Osteoblast (primary cell): ENCODE data around the gene TRIP11. TPM values are rescaled to one million over a fixed set of nuclear protein-coding genes. Genes with fewer than 3 reads are reported as not detected.

Source experiments
- DNase-seq: peaks from one replicate; pipeline ENCODE4 v3.0.0; 2011; ENCODE audit warnings: low spot score, mixed read lengths; ENCODE audit not compliant: insufficient read length; ENCODE audit errors: missing footprints
- H2AFZ ChIP-seq: 2 replicates; pipeline ENCODE4 v1.6.0; 2011; ENCODE audit warnings: mild to moderate bottlenecking, low read length
- H3K27ac ChIP-seq: 2 replicates; pipeline ENCODE4 v1.5.1; 2011; ENCODE audit warnings: mild to moderate bottlenecking, low read depth, low read length, moderate library complexity
- H3K27me3 ChIP-seq: 2 replicates; pipeline ENCODE4 v1.6.0; 2012; ENCODE audit warnings: mild to moderate bottlenecking, control low read depth, inconsistent platforms, low read length, moderate library complexity; ENCODE audit not compliant: insufficient read depth
- H3K36me3 ChIP-seq: 2 replicates; pipeline ENCODE4 v1.5.1; 2011; ENCODE audit warnings: mild to moderate bottlenecking, low read length, control low read depth, moderate library complexity; ENCODE audit not compliant: insufficient read depth
- H3K4me1 ChIP-seq: 2 replicates; pipeline ENCODE4 v1.5.1; 2011; ENCODE audit warnings: mild to moderate bottlenecking, low read length, control low read depth, moderate library complexity; ENCODE audit not compliant: insufficient read depth
- H3K4me2 ChIP-seq: 2 replicates; pipeline ENCODE4 v1.6.0; 2011; ENCODE audit warnings: mild to moderate bottlenecking, low read length; ENCODE audit not compliant: insufficient read depth
- H3K4me3 ChIP-seq: fragments of 200-600 bp; sonication (generic); 3 replicates; pipeline ENCODE4 v1.5.1; 2012; ENCODE audit warnings: mild to moderate bottlenecking, low read length, inconsistent platforms; ENCODE audit not compliant: insufficient read depth
- H3K79me2 ChIP-seq: 2 replicates; pipeline ENCODE4 v1.6.0; 2012; ENCODE audit warnings: mild to moderate bottlenecking, low read length, control low read depth, inconsistent platforms; ENCODE audit not compliant: insufficient read depth
- H3K9me3 ChIP-seq: 2 replicates; pipeline ENCODE4 v1.5.1; 2011; ENCODE audit warnings: low read depth, low read length, control low read depth
- H4K20me1 ChIP-seq: 2 replicates; pipeline ENCODE4 v1.6.0; 2012; ENCODE audit warnings: mild to moderate bottlenecking, low read length, control low read depth; ENCODE audit not compliant: insufficient read depth
- total RNA-seq: library from RNA; depleted of rRNA; stranded (reverse); fragments of >200 nt; gene quantifications from 2 replicates; pipeline ENCODE4 v1.2.3, GENCODE V29; 2012
- TF ChIP-seq, protein P1 (sequence below): IDR thresholded peaks from 2 replicates; pipeline ENCODE4 v1.5.1; 2011; ENCODE audit warnings: mild to moderate bottlenecking, low read depth, low read length, moderate library complexity; ENCODE audit errors: extremely low read depth

TRIP11 gene
- total RNA-seq, 1 donor: 38.0 TPM

DNA sequence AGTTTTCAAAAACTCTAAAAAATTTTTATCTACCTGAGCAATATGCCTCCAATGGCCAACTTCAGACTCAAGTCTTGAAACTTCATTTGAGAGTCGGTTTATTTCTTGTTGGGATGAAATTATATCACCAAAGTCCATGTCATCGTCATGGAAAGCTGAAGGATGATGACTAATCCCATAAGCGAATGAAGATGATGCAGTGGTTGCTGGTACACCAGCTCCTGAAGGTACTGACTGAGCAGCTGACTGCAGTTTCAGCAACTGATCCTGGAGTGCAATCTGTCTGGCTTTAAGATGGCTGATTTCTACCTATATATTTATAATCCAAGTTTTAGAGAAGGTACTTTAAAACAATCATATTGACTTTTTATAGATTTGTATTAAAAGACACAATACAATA, 18.3 kb downstream of the TRIP11 start:
- Histone ChIP-seq H3K4me2 (no peak overlapping the region), H3K4me1 (peaks cover 8% of the 10 kb centered on the region), H3K9me3 (no peaks in the 10 kb centered on the region), H3K27me3 (no peaks in the 10 kb centered on the region), H3K36me3 (peaks cover 40% of the 10 kb centered on the region), H2AFZ (no peak overlapping the region), H4K20me1 (no peaks in the 10 kb centered on the region), H3K79me2 (peaks cover 32% of the 10 kb centered on the region), H3K4me3 (no peak overlapping the region), H3K27ac (no peak overlapping the region)
- TF ChIP-seq, protein P1, sequence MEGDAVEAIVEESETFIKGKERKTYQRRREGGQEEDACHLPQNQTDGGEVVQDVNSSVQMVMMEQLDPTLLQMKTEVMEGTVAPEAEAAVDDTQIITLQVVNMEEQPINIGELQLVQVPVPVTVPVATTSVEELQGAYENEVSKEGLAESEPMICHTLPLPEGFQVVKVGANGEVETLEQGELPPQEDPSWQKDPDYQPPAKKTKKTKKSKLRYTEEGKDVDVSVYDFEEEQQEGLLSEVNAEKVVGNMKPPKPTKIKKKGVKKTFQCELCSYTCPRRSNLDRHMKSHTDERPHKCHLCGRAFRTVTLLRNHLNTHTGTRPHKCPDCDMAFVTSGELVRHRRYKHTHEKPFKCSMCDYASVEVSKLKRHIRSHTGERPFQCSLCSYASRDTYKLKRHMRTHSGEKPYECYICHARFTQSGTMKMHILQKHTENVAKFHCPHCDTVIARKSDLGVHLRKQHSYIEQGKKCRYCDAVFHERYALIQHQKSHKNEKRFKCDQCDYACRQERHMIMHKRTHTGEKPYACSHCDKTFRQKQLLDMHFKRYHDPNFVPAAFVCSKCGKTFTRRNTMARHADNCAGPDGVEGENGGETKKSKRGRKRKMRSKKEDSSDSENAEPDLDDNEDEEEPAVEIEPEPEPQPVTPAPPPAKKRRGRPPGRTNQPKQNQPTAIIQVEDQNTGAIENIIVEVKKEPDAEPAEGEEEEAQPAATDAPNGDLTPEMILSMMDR: no peak
- no peak for DNase-seq

DNA sequence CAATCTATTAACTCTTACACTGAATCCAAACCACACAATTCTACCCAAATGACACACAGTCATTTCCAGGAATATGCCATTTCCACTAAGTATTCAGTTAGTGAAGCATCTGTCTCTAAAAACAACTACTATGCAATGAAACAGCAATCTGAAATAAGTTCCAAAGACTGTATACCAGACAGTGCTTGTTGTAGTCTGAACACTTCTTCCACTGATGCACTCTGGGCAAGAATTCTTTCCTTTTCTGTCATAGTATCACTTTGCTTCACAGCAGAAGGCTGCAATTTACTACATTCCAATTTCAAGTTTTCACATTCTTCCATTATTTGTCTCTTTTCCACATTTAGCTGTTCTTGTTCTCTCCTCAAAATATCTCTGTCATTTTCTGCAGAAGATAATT, 25.8 kb downstream of the TRIP11 start:
- Histone ChIP-seq H3K4me2 (no peak overlapping the region), H3K9me3 (no peaks in the 10 kb centered on the region), H3K27ac (no peak overlapping the region), H4K20me1 (no peaks in the 10 kb centered on the region), H3K27me3 (no peaks in the 10 kb centered on the region), H2AFZ (no peak overlapping the region), H3K4me3 (no peak overlapping the region), H3K4me1 (no peaks in the 10 kb centered on the region), H3K79me2 (peaks cover 15% of the 10 kb centered on the region), H3K36me3 (peaks cover 43% of the 10 kb centered on the region)
- no peak for DNase-seq
- TF ChIP-seq, protein P1: no peak

DNA sequence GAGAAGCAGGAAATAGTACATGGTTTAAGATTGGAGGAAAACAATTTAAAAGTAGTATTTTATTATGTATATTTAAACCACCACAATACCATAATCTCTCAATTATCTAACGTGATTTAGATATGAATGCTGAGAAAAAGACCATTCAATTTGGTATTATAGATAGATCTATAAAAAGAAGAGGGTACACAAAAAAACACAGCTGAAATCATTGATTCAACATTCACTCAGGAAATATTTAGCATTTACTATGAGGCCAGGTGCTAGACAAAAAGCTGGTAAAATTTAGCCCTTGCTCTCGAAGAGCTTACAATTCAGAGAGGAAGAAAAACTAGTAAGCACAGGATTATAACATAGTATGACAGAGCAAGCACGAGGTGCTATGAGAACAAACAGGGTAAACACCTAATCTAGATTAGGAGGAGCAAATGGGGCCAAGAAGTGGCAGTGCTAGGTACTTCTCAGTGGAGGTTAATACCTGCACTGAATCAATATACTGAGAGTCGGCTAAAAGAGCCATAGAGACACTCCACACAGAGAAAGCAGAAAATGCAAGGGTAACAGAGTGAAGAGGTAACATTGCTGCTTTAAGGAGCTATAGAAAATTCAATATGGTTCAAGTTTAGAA, 27.6 kb downstream of the TRIP11 start:
- Histone ChIP-seq H3K9me3 (no peaks in the 10 kb centered on the region), H3K4me2 (no peak overlapping the region), H3K36me3 (peaks cover 45% of the 10 kb centered on the region), H3K27ac (no peak overlapping the region), H3K4me3 (no peak overlapping the region), H4K20me1 (no peaks in the 10 kb centered on the region), H3K79me2 (peaks cover 14% of the 10 kb centered on the region), H2AFZ (no peak overlapping the region), H3K4me1 (no peaks in the 10 kb centered on the region), H3K27me3 (no peaks in the 10 kb centered on the region)
- TF ChIP-seq, protein P1: no peak
- DNase-seq: no peak

DNA sequence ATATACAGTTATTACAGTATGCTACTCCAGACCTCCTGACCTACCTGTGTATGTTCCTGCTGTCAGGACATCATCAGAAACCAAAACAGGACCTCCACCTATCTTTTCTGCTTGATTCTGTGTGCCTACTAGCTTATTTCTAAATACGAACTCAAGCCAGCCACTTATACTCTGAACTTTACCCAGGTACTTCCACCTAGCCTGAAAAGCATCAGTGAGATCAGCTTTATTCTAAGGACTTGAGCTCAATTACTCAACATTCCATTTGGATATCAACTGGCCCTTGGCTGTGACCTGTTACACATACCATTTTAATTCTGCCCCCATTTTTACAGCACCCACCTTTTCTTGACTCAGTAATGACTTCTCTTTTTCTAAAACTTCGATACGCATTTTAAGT, 29.2 kb downstream of the TRIP11 start:
- H3K4me2 ChIP-seq: no peak overlapping the region
- TF ChIP-seq, protein P1: no peak
- H4K20me1 ChIP-seq: no peaks in the 10 kb centered on the region
- no peaks in the 10 kb centered on the region for H3K9me3 ChIP-seq
- H3K4me1 ChIP-seq: no peaks in the 10 kb centered on the region
- no peak overlapping the region for H2AFZ ChIP-seq
- H3K4me3 ChIP-seq: no peak overlapping the region
- H3K79me2 ChIP-seq: peaks cover 8% of the 10 kb centered on the region
- peaks cover 41% of the 10 kb centered on the region for H3K36me3 ChIP-seq
- no peak overlapping the region for H3K27ac ChIP-seq
- DNase-seq: no peak
- no peaks in the 10 kb centered on the region for H3K27me3 ChIP-seq
